ENCODE measurements around the gene TRIM3. TPM values are rescaled to one million over a fixed set of nuclear protein-coding genes. Genes with fewer than 3 reads are reported as not detected.
A peak's percentile ranks its signal among the peaks of the same experiment; 100 is the strongest.

TRIM3 gene
- total RNA-seq, 1 experiment from 2014 or later: 13.4 TPM

GRCh38 chr11:6474413-6474792, 662 bp upstream of the TRIM3 start:
- no peaks in the 10 kb centered on the region for H3K9me2 ChIP-seq (ENCODE audit: insufficient read depth)
- H3K4me2 ChIP-seq (ENCODE audit: low read length): peak overlapping the region; percentile 95
- H3K4me1 ChIP-seq (ENCODE audit: control insufficient read depth in 1 of 2, insufficient read depth in 2 of 2, low read length in 2 of 2): peaks cover 5 to 25% of the 10 kb centered on the region in 2 experiments; a peak in 3 of 4 replicates
- H3K27ac ChIP-seq (ENCODE audit: low read depth, low read length): peak overlapping the region; percentile 63
- ChIA-PET RAD21 (ENCODE audit: low non-redundant PET in 1 of 2, low total read pairs in 2 of 2, uncharacterized antibody in 2 of 2, unreplicated experiment in 2 of 2) (interaction anchor here in 1 of 2 experiments (0.6 kb wide), 1 partner anchor 96 kb away, joined by 3 read pairs; no protein-coding TSS in a partner anchor), POLR2A (interaction anchor here (0.8 to 1.2 kb wide), 3 partner anchors 93 to 145 kb away, joined by 3 read pairs; partner anchors contain the start of gene TPP1), CTCF (interaction anchor here (1.4 kb wide), 1 partner anchor 35 kb away, joined by 3 read pairs; no protein-coding TSS in a partner anchor)
- peak overlapping the region; percentile 44 to 85 for H3K4me3 ChIP-seq (replicated peaks in 1 of 2; ENCODE audit: low read depth in 1 of 2, low read length in 2 of 2)
- TF ChIP-seq POLR2A (IDR thresholded peaks at IDR 0.05; ENCODE audit: borderline replicate concordance, extremely low read depth, insufficient read depth, insufficient read length) (no peak), ZFX (IDR thresholded peaks at IDR 0.05) (no peak), CTCF (IDR thresholded peaks at IDR 0.05 in 2 of 3, conservative IDR thresholded peaks at IDR 0.05 in 1 of 3; ENCODE audit: borderline replicate concordance in 1 of 3, insufficient read depth in 1 of 3, low read depth in 2 of 3, low read length in 2 of 3) (peak in 1 of 3 experiments; percentile 36; a peak in 2 of 6 replicates), CEBPB (IDR thresholded peaks at IDR 0.05; ENCODE audit: low read depth) (no peak)
- no peak for ATAC-seq
- no peaks in the 10 kb centered on the region for H4K20me1 ChIP-seq (ENCODE audit: insufficient read depth)
- no peaks in the 10 kb centered on the region for H3K27me3 ChIP-seq (ENCODE audit: insufficient read depth, low read length)
- intact Hi-C loops (cut with micrococcal nuclease): no loop called here
- BruUV-seq (replicated peaks): TSS peak; percentile 46
- H2AFZ ChIP-seq (ENCODE audit: low read depth, low read length, poor library complexity, severe bottlenecking): no peak overlapping the region
- DNase-seq (ENCODE audit: low read depth, low spot score): no peak
- no peaks in the 10 kb centered on the region for H3K9me3 ChIP-seq (ENCODE audit: control insufficient read depth in 1 of 2, insufficient read depth in 1 of 2, low read depth in 1 of 2, low read length in 2 of 2)
- H3K36me3 ChIP-seq (ENCODE audit: control insufficient read depth in 1 of 2, insufficient read depth in 2 of 2, low read length in 2 of 2): peaks cover 5 to 28% of the 10 kb centered on the region in 2 experiments; a peak in 2 of 4 replicates
- peak overlapping the region; percentile 63 for H3K9ac ChIP-seq (ENCODE audit: low read length)
- peaks cover 10% of the 10 kb centered on the region; the same call in 1 of the 2 replicates for H3K79me2 ChIP-seq (ENCODE audit: insufficient read depth, low read length)

DNA sequence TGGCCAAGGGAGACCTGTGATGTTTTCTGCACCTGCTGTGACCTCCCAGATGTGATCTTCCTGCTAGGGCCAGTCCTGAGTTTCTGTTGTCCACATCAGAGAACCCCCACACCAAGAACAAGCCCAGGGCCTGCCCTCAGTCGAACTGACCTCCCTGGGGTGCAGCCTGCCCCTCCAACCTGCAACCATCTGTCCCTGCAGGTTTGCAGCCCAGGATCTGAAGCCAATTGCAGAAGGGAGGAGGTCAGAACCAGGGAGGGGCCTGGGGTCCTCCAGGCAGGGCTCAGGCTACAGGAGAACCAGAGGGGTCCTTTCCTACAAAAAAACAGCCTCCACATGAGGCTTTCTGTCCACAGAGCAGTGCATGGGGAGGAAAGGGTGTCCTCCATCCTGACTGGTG, 807 bp downstream of the TRIM3 start:
- H3K4me3 ChIP-seq (replicated peaks in 1 of 2; ENCODE audit: low read depth in 1 of 2, low read length in 2 of 2): peak overlapping the region; percentile 81 to 85
- no peak overlapping the region for H2AFZ ChIP-seq (ENCODE audit: low read depth, low read length, poor library complexity, severe bottlenecking)
- H3K9me2 ChIP-seq (ENCODE audit: insufficient read depth): no peaks in the 10 kb centered on the region
- CTCF ChIA-PET: no interaction called here
- POLR2A ChIA-PET: interaction anchor here (1.6 kb wide), 1 partner anchor 8 kb away, joined by 5 read pairs; the partner anchor contains the start of genes ARFIP2 and TIMM10B
- peak overlapping the region; percentile 18; the same call in 1 of the 2 replicates for H3K9ac ChIP-seq (ENCODE audit: low read length)
- peaks cover 6 to 35% of the 10 kb centered on the region in 2 experiments; a peak in 3 of 4 replicates for H3K4me1 ChIP-seq (ENCODE audit: control insufficient read depth in 1 of 2, insufficient read depth in 2 of 2, low read length in 2 of 2)
- ATAC-seq (no peak), DNase-seq (ENCODE audit: low read depth, low spot score) (no peak)
- intact Hi-C loops (cut with micrococcal nuclease): no loop called here
- H3K27me3 ChIP-seq (ENCODE audit: insufficient read depth, low read length): no peaks in the 10 kb centered on the region
- no peak overlapping the region for H3K27ac ChIP-seq (ENCODE audit: low read depth, low read length)
- RAD21 ChIA-PET (ENCODE audit: low non-redundant PET in 1 of 2, low total read pairs in 2 of 2, uncharacterized antibody in 2 of 2, unreplicated experiment in 2 of 2): no interaction called here
- no peaks in the 10 kb centered on the region for H3K9me3 ChIP-seq (ENCODE audit: control insufficient read depth in 1 of 2, insufficient read depth in 1 of 2, low read depth in 1 of 2, low read length in 2 of 2)
- H3K36me3 ChIP-seq (ENCODE audit: control insufficient read depth in 1 of 2, insufficient read depth in 2 of 2, low read length in 2 of 2): peaks cover 0 to 13% of the 10 kb centered on the region in 2 experiments; a peak in 1 of 4 replicates
- BruUV-seq (replicated peaks): no TSS peak
- H3K4me2 ChIP-seq (ENCODE audit: low read length): peak overlapping the region; percentile 95
- no peaks in the 10 kb centered on the region for H3K79me2 ChIP-seq (ENCODE audit: insufficient read depth, low read length)
- no peaks in the 10 kb centered on the region for H4K20me1 ChIP-seq (ENCODE audit: insufficient read depth)
- TF ChIP-seq JUND (IDR thresholded peaks at IDR 0.05): no peak
- TF ChIP-seq, protein P1, sequence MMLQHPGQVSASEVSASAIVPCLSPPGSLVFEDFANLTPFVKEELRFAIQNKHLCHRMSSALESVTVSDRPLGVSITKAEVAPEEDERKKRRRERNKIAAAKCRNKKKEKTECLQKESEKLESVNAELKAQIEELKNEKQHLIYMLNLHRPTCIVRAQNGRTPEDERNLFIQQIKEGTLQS (IDR thresholded peaks at IDR 0.05): no peak
- TF ChIP-seq ZFX (IDR thresholded peaks at IDR 0.05): no peak
- TF ChIP-seq RAD21 (IDR thresholded peaks at IDR 0.05; ENCODE audit: low read depth): no peak
- no peak for TF ChIP-seq EGR1 (IDR thresholded peaks at IDR 0.05; ENCODE audit: low read depth)
- no peak for TF ChIP-seq POLR2A (IDR thresholded peaks at IDR 0.05; ENCODE audit: borderline replicate concordance, extremely low read depth, insufficient read depth, insufficient read length)
- TF ChIP-seq FOSL1 (IDR thresholded peaks at IDR 0.05; ENCODE audit: low read depth): no peak
- TF ChIP-seq POLR2AphosphoS5 (IDR thresholded peaks at IDR 0.05; ENCODE audit: low read depth, low read length): no peak
- TF ChIP-seq EZH2phosphoT487 (IDR thresholded peaks at IDR 0.05; ENCODE audit: borderline replicate concordance): no peak
- TF ChIP-seq SRF (IDR thresholded peaks at IDR 0.05; ENCODE audit: low read depth): no peak
- TF ChIP-seq EZH2 (IDR thresholded peaks at IDR 0.05): no peak
- no peak for TF ChIP-seq SIN3A (IDR thresholded peaks at IDR 0.05; ENCODE audit: low read depth)
- no peak for TF ChIP-seq ZNF274 (IDR thresholded peaks at IDR 0.05; ENCODE audit: low read depth, low read length)
- TF ChIP-seq CTCF (IDR thresholded peaks at IDR 0.05 in 2 of 3, conservative IDR thresholded peaks at IDR 0.05 in 1 of 3; ENCODE audit: borderline replicate concordance in 1 of 3, insufficient read depth in 1 of 3, low read depth in 2 of 3, low read length in 2 of 3): no peak
- no peak for TF ChIP-seq YY1 (IDR thresholded peaks at IDR 0.05; ENCODE audit: extremely low read depth, insufficient replicate concordance, low read depth, low read length)
